ENCODE data around the gene GNMT.
A peak's percentile ranks its signal among the peaks of the same experiment; 100 is the strongest.

GNMT gene

GRCh38 chr6:42923666-42924065, 36.9 kb upstream of the GNMT start:
- no peaks in the 10 kb centered on the region for H3K27me3 ChIP-seq (ENCODE audit: insufficient read depth, low read length)
- no peak overlapping the region for H3K4me2 ChIP-seq (ENCODE audit: low read length)
- no peak overlapping the region for H3K9ac ChIP-seq (ENCODE audit: low read length)
- TF ChIP-seq CTCF (IDR thresholded peaks at IDR 0.05; ENCODE audit: low read length) (no peak), EZH2 (IDR thresholded peaks at IDR 0.05; ENCODE audit: borderline replicate concordance, low read length) (no peak)
- no peak overlapping the region for H3K4me3 ChIP-seq (ENCODE audit: low read depth, low read length, poor library complexity, severe bottlenecking)
- no peaks in the 10 kb centered on the region for H3K79me2 ChIP-seq (ENCODE audit: insufficient read depth, low read length)
- H3K36me3 ChIP-seq (ENCODE audit: insufficient read depth, low read length), result no peaks in the 10 kb centered on the region
- H3F3A ChIP-seq (ENCODE audit: insufficient read depth, low read length), result no peaks in the 10 kb centered on the region
- no peaks in the 10 kb centered on the region for H3K9me3 ChIP-seq (ENCODE audit: low read length)
- H3K27ac ChIP-seq (ENCODE audit: low read depth, low read length, poor library complexity, severe bottlenecking), result no peak overlapping the region
- no peaks in the 10 kb centered on the region for H4K20me1 ChIP-seq (ENCODE audit: insufficient read depth, low read length)
- H2AFZ ChIP-seq (ENCODE audit: low read length), result no peak overlapping the region
- no peaks in the 10 kb centered on the region for H3K9me2 ChIP-seq (ENCODE audit: low read depth, low read length)
- H3K4me1 ChIP-seq (ENCODE audit: insufficient read depth, low read length, severe bottlenecking), result peaks cover 8% of the 10 kb centered on the region

- Histone ChIP-seq H4K20me1 (ENCODE audit: insufficient read depth, low read length) (no peaks in the 10 kb centered on the region), H3K4me3 (ENCODE audit: low read depth, low read length, poor library complexity, severe bottlenecking) (no peak overlapping the region), H3K4me1 (ENCODE audit: insufficient read depth, low read length, severe bottlenecking) (peaks cover 10% of the 10 kb centered on the region), H3K36me3 (ENCODE audit: insufficient read depth, low read length) (no peaks in the 10 kb centered on the region), H2AFZ (ENCODE audit: low read length) (no peak overlapping the region), H3K9me2 (ENCODE audit: low read depth, low read length) (no peaks in the 10 kb centered on the region), H3F3A (ENCODE audit: insufficient read depth, low read length) (no peaks in the 10 kb centered on the region), H3K27me3 (ENCODE audit: insufficient read depth, low read length) (no peaks in the 10 kb centered on the region), H3K27ac (ENCODE audit: low read depth, low read length, poor library complexity, severe bottlenecking) (no peak overlapping the region), H3K9me3 (ENCODE audit: low read length) (no peaks in the 10 kb centered on the region), H3K79me2 (ENCODE audit: insufficient read depth, low read length) (peaks cover 1% of the 10 kb centered on the region; the same call in 1 of the 2 replicates), H3K9ac (ENCODE audit: low read length) (no peak overlapping the region), H3K4me2 (ENCODE audit: low read length) (no peak overlapping the region)
- no peak for TF ChIP-seq EZH2 (IDR thresholded peaks at IDR 0.05; ENCODE audit: borderline replicate concordance, low read length)
- TF ChIP-seq CTCF (IDR thresholded peaks at IDR 0.05; ENCODE audit: low read length), result no peak
Observed at GRCh38 chr6:42925248-42925857, 35.2 kb upstream of the GNMT start.

- Histone ChIP-seq H3K9me3 (ENCODE audit: low read length) (no peaks in the 10 kb centered on the region), H3F3A (ENCODE audit: insufficient read depth, low read length) (no peaks in the 10 kb centered on the region), H3K4me3 (ENCODE audit: low read depth, low read length, poor library complexity, severe bottlenecking) (peak within 1 kb of the TSS; percentile 73), H4K20me1 (ENCODE audit: insufficient read depth, low read length) (no peaks in the 10 kb centered on the region; the same call in 1 of the 2 replicates), H3K27me3 (ENCODE audit: insufficient read depth, low read length) (no peaks in the 10 kb centered on the region), H3K36me3 (ENCODE audit: insufficient read depth, low read length) (peaks cover 14% of the 10 kb centered on the region), H3K27ac (ENCODE audit: low read depth, low read length, poor library complexity, severe bottlenecking) (peak within 1 kb of the TSS; percentile 97), H3K9ac (ENCODE audit: low read length) (peak within 1 kb of the TSS; percentile 80), H3K4me2 (ENCODE audit: low read length) (peak within 1 kb of the TSS; percentile 90), H3K9me2 (ENCODE audit: low read depth, low read length) (no peaks in the 10 kb centered on the region), H3K79me2 (ENCODE audit: insufficient read depth, low read length) (peaks cover 9% of the 10 kb centered on the region), H3K4me1 (ENCODE audit: insufficient read depth, low read length, severe bottlenecking) (peaks cover 32% of the 10 kb centered on the region), H2AFZ (ENCODE audit: low read length) (no peak within 1 kb of the TSS)
- no peak for TF ChIP-seq EZH2 (IDR thresholded peaks at IDR 0.05; ENCODE audit: borderline replicate concordance, low read length)
- TF ChIP-seq CTCF (IDR thresholded peaks at IDR 0.05; ENCODE audit: low read length), result no peak
Observed at GRCh38 chr6:42928986-42929820, 31.4 kb upstream of the GNMT start, which contains the start of gene CNPY3. Gene CNPY3 (plus strand): TSS chr6:42929480. CDS start chr6:42929571, 91 bp downstream.
